Peyer's patch (tissue), 4 donors: ENCODE data around the gene CENPC.

Source experiments
- CTCF ChIP-seq, 6 experiments: fragments of 450-650 bp in 4 of 6; fragments of 200-600 bp in 2 of 6; sonication (generic) in 1 of 6; IDR thresholded peaks; one replicate each; pipeline ENCODE4 v1.5.1; 2017 to 2019; ENCODE audit warnings: antibody characterized with exemption in 6 of 6, mild to moderate bottlenecking in 3 of 6, moderate library complexity in 1 of 6
- POLR2A ChIP-seq, 2 donors: fragments of 450-650 bp; IDR thresholded peaks; one replicate each; pipeline ENCODE4 v1.5.1; 2017; ENCODE audit warnings: antibody characterized with exemption in 2 of 2, mild to moderate bottlenecking in 2 of 2, moderate library complexity in 2 of 2

- no peak for TF ChIP-seq CTCF (IDR thresholded peaks at IDR 0.05)
- TF ChIP-seq POLR2A (IDR thresholded peaks at IDR 0.05), result no peak
Observed at GRCh38 chr4:67539830-67540229, 5.5 kb downstream of the CENPC start.
